ENCODE results near the gene PROZ.

The PROZ gene

GRCh38 chr13:113119822-113120189 is 38.6 kb upstream of the PROZ start:
- Histone ChIP-seq H3K27ac (ENCODE audit: low read depth, low read length) (no peak overlapping the region), H3F3A (ENCODE audit: insufficient read depth) (no peaks in the 10 kb centered on the region), H2AFZ (ENCODE audit: low read depth, low read length, severe bottlenecking) (no peak overlapping the region), H3K9me3 (ENCODE audit: insufficient read depth, low read length) (no peaks in the 10 kb centered on the region), H4K20me1 (ENCODE audit: low read depth, low read length) (no peaks in the 10 kb centered on the region), H3K4me3 (ENCODE audit: insufficient read depth, low read length, poor library complexity, severe bottlenecking) (no peak overlapping the region), H3K36me3 (ENCODE audit: low read length) (no peaks in the 10 kb centered on the region), H3K4me2 (ENCODE audit: low read depth, low read length, poor library complexity, severe bottlenecking) (no peak overlapping the region), H3K9ac (ENCODE audit: low read length) (no peak overlapping the region), H3K79me2 (ENCODE audit: insufficient read depth, low read length) (no peaks in the 10 kb centered on the region), H3K9me2 (replicated peaks; ENCODE audit: insufficient read depth, low read length) (no peaks in the 10 kb centered on the region), H3K27me3 (ENCODE audit: low read length) (no peaks in the 10 kb centered on the region)
- TF ChIP-seq, protein P1, sequence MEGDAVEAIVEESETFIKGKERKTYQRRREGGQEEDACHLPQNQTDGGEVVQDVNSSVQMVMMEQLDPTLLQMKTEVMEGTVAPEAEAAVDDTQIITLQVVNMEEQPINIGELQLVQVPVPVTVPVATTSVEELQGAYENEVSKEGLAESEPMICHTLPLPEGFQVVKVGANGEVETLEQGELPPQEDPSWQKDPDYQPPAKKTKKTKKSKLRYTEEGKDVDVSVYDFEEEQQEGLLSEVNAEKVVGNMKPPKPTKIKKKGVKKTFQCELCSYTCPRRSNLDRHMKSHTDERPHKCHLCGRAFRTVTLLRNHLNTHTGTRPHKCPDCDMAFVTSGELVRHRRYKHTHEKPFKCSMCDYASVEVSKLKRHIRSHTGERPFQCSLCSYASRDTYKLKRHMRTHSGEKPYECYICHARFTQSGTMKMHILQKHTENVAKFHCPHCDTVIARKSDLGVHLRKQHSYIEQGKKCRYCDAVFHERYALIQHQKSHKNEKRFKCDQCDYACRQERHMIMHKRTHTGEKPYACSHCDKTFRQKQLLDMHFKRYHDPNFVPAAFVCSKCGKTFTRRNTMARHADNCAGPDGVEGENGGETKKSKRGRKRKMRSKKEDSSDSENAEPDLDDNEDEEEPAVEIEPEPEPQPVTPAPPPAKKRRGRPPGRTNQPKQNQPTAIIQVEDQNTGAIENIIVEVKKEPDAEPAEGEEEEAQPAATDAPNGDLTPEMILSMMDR (IDR thresholded peaks at IDR 0.05; ENCODE audit: insufficient read depth, low read length, poor library complexity, severe bottlenecking) = no peak
- TF ChIP-seq EZH2phosphoT487 (conservative IDR thresholded peaks at IDR 0.05; ENCODE audit: low read length) = no peak

- H3K4me3 ChIP-seq (ENCODE audit: insufficient read depth, low read length, poor library complexity, severe bottlenecking) = no peak overlapping the region
- H4K20me1 ChIP-seq (ENCODE audit: low read depth, low read length) = no peaks in the 10 kb centered on the region
- H2AFZ ChIP-seq (ENCODE audit: low read depth, low read length, severe bottlenecking) = no peak overlapping the region
- H3K9me3 ChIP-seq (ENCODE audit: insufficient read depth, low read length) = no peaks in the 10 kb centered on the region
- H3K9me2 ChIP-seq (replicated peaks; ENCODE audit: insufficient read depth, low read length) = no peaks in the 10 kb centered on the region
- no peak overlapping the region for H3K27ac ChIP-seq (ENCODE audit: low read depth, low read length)
- H3K36me3 ChIP-seq (ENCODE audit: low read length) = no peaks in the 10 kb centered on the region
- H3K27me3 ChIP-seq (ENCODE audit: low read length) = no peaks in the 10 kb centered on the region
- H3K9ac ChIP-seq (ENCODE audit: low read length) = no peak overlapping the region
- no peaks in the 10 kb centered on the region for H3F3A ChIP-seq (ENCODE audit: insufficient read depth)
- no peak for TF ChIP-seq EZH2phosphoT487 (conservative IDR thresholded peaks at IDR 0.05; ENCODE audit: low read length)
- TF ChIP-seq, protein P1 (IDR thresholded peaks at IDR 0.05; ENCODE audit: insufficient read depth, low read length, poor library complexity, severe bottlenecking) = no peak
- no peak overlapping the region for H3K4me2 ChIP-seq (ENCODE audit: low read depth, low read length, poor library complexity, severe bottlenecking)
- H3K79me2 ChIP-seq (ENCODE audit: insufficient read depth, low read length) = no peaks in the 10 kb centered on the region
Measured at GRCh38 chr13:113120300-113121182, 37.9 kb upstream of the PROZ start.

DNA sequence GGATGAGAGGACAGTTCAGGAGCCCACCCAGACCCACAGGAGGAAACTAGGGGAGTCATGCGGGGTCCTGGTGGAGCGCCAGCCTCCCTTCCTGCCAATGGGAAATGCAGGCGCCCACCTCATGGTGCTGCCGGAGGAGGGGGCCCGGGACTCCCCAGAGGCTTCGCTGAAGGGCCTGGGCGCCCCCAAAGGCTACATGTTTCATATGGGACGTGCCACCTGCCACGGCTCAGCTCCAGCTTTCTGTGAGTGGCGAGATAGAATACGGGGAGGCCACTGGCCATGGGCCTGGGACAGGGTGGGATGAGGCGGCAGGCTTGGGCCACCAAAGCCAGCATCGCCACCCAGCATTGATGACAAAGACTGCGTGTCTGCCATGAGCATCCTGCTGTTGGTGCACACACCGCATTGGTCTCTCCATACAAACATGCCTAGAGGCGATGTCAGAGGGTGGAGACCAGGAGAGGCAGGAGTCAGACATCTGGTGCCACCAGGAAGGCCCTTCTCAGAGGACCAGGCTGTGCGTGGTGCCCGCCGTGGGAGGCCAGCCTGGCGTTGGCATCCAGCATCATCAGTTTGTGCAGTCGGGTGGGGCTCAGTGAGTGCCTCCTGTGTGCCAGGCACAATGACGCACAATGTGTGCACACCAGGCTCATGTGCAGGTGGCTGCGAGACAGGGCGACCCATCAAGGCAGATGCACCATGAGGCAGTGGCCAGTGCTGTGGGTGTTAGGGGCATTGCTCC is 37.1 kb upstream of the PROZ start:
- Histone ChIP-seq H3K79me2 (ENCODE audit: insufficient read depth, low read length) (no peaks in the 10 kb centered on the region), H3K27me3 (ENCODE audit: low read length) (no peaks in the 10 kb centered on the region), H3K9me2 (replicated peaks; ENCODE audit: insufficient read depth, low read length) (no peaks in the 10 kb centered on the region), H2AFZ (ENCODE audit: low read depth, low read length, severe bottlenecking) (no peak overlapping the region), H3K4me2 (ENCODE audit: low read depth, low read length, poor library complexity, severe bottlenecking) (no peak overlapping the region), H3K9ac (ENCODE audit: low read length) (no peak overlapping the region), H3K9me3 (ENCODE audit: insufficient read depth, low read length) (no peaks in the 10 kb centered on the region), H3K27ac (ENCODE audit: low read depth, low read length) (no peak overlapping the region), H3K4me3 (ENCODE audit: insufficient read depth, low read length, poor library complexity, severe bottlenecking) (no peak overlapping the region), H3F3A (ENCODE audit: insufficient read depth) (no peaks in the 10 kb centered on the region), H3K36me3 (ENCODE audit: low read length) (no peaks in the 10 kb centered on the region), H4K20me1 (ENCODE audit: low read depth, low read length) (no peaks in the 10 kb centered on the region)
- TF ChIP-seq EZH2phosphoT487 (conservative IDR thresholded peaks at IDR 0.05; ENCODE audit: low read length) = no peak
- TF ChIP-seq, protein P1 (IDR thresholded peaks at IDR 0.05; ENCODE audit: insufficient read depth, low read length, poor library complexity, severe bottlenecking) = no peak
